NCI-H82 (cell line): ENCODE data around the gene LRRC73.
"Not testable (repeated sequence)": the region's sequence is repeated elsewhere in the genome, so short reads cannot be mapped to it uniquely, and the experiment has no call there.

Experiments
- DNase-seq: peaks from one replicate; lab custom pipeline; 2025; lab: John Stamatoyannopoulos, UW

Gene LRRC73

GRCh38 chr6:43511824-43512415, 1.8 kb upstream of the LRRC73 start:
- no peak for DNase-seq

DNA sequence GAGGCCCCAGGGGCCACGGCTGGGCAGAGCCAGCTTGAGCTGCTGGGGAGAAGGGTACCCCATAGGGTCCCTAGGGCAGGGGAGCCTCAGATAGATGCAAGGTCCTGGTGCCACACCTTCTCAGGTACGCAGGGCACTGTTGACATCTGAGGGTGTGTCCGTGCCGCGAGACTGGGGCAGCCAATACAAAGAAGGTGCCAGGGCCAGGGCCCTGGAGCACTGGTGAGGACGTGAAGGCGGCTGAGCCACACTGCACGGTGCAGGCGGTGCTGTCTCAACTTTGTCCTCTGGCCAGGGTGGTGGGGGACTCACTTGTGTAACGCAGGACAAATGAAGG, 649 bp upstream of the LRRC73 start:
- DNase-seq: no peak

- DNase-seq: no peak
Observed at GRCh38 chr6:43509142-43509983, 783 bp downstream of the LRRC73 start.

- no peak for DNase-seq
Observed at GRCh38 chr6:43508481-43509141, 1.5 kb downstream of the LRRC73 start.

GRCh38 chr6:43506667-43507471, 3.3 kb downstream of the LRRC73 start:
- DNase-seq: peak; percentile 89

GRCh38 chr6:43506171-43506570, 4.0 kb downstream of the LRRC73 start:
- no peak for DNase-seq

DNA sequence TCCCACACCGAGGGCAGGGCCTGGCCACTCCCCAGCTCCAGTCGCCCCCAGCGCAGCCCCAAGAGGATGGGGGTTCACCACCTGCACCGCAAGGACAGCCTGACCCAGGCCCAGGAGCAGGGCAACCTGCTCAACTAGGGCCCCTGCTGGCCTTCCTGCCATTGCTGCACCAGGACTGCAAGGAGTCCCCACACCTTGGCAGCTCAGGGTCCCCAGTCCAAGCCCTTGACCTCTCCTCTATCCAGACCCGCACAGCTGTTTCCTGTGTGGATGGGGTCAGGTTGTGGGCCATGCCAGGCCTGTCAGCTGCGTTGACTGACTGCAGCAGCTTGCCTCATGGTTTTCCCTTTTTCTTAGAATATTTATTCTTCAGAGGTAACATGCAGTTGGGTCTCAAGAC, 4.4 kb downstream of the LRRC73 start:
- DNase-seq: no peak

DNA sequence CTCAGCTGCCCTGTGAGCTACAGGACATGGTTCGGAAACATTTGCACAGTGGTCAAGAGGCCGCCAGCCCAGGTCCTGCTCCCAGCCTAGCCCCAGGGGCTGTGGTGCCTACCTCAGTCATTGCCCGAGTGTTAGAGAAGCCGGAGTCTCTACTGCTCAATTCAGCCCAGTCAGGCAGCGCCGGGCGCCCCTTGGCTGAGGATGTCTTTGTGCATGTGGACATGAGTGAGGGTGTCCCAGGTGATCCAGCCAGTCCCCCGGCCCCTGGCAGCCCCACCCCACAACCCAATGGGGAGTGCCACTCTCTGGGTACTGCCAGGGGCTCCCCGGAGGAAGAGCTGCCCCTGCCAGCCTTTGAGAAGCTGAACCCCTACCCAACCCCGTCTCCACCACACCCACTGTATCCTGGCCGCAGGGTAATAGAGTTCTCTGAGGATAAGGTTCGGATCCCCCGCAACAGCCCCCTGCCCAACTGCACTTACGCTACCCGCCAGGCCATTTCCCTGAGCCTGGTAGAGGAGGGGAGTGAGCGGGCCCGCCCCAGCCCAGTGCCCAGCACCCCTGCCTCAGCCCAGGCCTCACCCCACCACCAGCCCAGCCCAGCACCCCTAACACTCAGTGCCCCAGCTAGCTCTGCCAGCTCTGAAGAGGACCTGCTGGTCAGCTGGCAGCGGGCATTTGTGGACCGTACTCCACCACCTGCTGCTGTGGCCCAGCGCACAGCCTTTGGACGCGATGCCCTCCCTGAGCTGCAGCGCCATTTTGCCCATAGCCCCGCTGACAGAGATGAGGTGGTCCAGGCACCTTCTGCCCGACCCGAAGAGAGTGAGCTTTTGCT, 5.2 kb downstream of the LRRC73 start:
- no peak for DNase-seq

DNA sequence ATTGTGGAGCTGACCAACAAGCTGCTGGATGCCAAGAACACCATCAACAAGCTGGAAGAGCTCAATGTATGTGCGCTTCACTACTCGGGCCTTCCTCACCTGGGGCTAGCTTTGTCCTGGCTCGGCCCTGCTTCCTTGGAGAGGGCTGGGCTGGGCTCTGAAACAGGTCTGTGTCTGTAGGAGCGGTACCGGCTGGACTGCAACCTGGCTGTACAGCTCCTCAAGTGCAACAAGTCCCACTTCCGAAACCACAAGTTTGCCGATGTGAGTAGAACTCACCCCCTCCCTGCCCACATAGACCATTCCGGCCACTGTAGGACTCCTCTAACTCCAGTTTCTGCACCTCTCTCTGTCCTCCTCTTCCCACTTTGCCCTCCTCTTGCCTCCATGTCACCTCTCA, 6.7 kb downstream of the LRRC73 start:
- DNase-seq: no peak

DNA sequence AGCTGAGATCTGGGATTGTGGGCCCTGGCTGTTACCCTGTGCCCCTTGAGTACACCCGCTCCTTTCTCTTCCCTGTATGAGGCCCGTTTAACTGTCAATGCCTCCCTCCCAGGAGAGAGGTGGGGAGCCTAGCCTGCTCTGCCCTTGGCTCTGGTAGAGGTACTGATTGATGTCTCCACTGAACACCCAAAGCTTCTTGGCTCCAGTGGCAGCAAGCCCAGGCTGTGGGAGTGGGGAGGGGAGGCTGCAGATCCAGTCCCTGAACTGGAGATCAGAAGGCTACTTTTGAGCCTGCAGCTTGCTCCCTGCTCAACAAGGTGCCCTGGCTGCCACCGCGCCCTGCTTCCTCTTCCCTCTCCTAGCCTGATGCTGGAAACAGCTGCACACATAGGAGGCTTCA, 7.5 kb downstream of the LRRC73 start:
- no peak for DNase-seq

GRCh38 chr6:43500921-43501320, 9.2 kb downstream of the LRRC73 start:
- no peak for DNase-seq

GRCh38 chr6:43499028-43499815, 10.9 kb downstream of the LRRC73 start:
- no peak for DNase-seq

- not testable (repeated sequence) for DNase-seq
Observed at GRCh38 chr6:43498291-43498690, 11.9 kb downstream of the LRRC73 start.

GRCh38 chr6:43497689-43498088, 12.5 kb downstream of the LRRC73 start:
- no peak for DNase-seq

GRCh38 chr6:43497129-43497396, 13.1 kb downstream of the LRRC73 start:
- DNase-seq: no peak

DNA sequence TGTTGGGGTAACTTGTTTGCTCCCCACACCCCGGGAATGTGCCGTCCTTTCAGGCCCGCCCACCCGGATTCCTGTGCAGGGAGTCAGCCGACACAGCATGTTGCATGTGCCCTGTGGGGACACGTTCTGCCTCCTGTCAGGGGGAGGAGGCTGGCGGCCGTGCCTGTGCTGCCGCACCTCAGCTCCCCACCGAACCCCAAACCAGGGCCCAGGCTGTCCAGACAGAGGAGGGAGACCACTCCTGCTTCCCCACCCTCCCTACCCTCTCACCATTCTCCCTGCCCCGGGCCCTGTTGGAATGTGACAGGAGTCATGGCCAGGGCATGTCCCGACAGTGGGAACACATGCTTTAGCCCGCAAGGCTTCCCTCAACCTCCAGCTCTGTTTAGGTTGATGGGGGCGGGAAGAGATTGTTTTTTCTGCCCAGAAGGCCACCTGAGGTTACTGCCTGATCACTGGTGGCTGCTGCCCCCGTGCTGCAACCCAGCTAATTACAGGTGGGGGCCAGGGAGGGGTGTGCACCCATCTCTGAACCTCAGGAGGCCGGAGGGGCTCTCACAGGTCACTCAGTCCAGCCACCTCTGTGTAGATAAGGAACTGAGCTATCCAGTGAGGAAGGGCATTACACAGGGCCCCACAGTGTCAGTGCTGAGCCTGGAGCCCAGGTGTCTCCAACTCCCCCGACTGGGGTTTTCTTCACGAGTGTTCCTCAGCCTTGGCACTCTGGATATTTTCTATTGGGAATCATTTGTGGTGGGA, 13.6 kb downstream of the LRRC73 start:
- DNase-seq: peak; percentile 68

DNA sequence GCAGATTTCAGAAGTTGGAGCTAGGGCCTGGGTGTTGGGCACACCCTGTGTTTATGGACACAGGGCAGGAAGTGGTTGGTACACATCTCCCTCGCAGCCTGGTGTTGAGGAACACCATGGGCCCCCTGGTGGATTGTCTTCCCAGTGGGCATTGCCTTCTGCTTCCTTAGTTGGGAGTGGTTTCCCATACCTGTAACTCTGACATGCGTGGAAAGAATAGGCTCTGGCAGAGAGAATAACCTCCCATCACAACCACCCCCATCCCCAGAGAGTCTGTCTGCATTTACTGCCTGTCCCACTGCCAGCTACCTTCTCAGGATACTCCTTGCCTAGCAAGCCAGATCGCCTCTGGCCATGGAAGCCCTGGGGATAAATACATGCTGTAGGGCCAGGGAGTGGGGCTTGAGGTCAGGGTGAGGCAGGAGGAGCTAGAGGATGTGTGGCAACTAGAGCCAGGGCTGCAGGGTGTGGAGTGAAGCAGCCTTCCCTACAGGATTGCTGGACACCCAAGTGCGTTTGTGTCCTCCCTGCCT, 14.7 kb downstream of the LRRC73 start:
- peak; percentile 42 for DNase-seq

GRCh38 chr6:43494766-43495165, 15.4 kb downstream of the LRRC73 start:
- DNase-seq: no peak

DNA sequence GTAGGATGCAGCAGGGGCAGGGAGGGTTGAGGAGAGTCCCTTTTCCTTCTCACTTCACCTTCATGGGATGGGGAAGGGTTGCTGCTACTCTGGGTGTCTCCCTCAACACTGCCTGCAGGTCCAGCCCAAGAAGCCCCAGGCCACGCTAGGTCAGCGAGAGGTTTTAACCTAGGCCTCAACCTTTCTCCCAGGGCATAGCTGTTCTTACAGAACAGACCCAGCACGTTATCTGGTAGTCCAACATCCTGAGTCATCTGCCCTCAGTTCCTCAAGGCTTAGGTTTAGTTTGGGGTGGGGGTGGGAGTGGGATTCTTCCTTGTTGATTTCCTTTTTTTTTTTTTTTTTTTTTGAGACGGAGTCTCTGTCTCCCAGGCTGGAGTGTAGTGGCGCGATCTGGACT, 15.8 kb downstream of the LRRC73 start:
- DNase-seq: no peak

GRCh38 chr6:43493833-43494232, 16.3 kb downstream of the LRRC73 start:
- no peak for DNase-seq
